ENCODE measurements around the gene AMHR2.

AMHR2 gene

GRCh38 chr12:53472056-53472582 lies 48.5 kb downstream of the AMHR2 start:
- Histone ChIP-seq H3K9me3 (ENCODE audit: control insufficient read depth, insufficient read depth, low read length) (no peaks in the 10 kb centered on the region), H3K36me3 (ENCODE audit: insufficient read depth, low read length) (peaks cover 81% of the 10 kb centered on the region), H3K4me1 (ENCODE audit: insufficient read depth, low read length) (peaks cover 10% of the 10 kb centered on the region; the same call in 1 of the 2 replicates), H3K9ac (ENCODE audit: low read depth, low read length) (no peak overlapping the region)

GRCh38 chr12:53474077-53474476 lies 50.4 kb downstream of the AMHR2 start:
- Histone ChIP-seq H3K36me3 (ENCODE audit: insufficient read depth, low read length) (peaks cover 78% of the 10 kb centered on the region), H3K4me1 (ENCODE audit: insufficient read depth, low read length) (peaks cover 13% of the 10 kb centered on the region; the same call in 1 of the 2 replicates), H3K9me3 (ENCODE audit: control insufficient read depth, insufficient read depth, low read length) (no peaks in the 10 kb centered on the region), H3K9ac (ENCODE audit: low read depth, low read length) (no peak overlapping the region)

GRCh38 chr12:53474819-53475218 lies 51.2 kb downstream of the AMHR2 start:
- Histone ChIP-seq H3K9me3 (ENCODE audit: control insufficient read depth, insufficient read depth, low read length) (no peaks in the 10 kb centered on the region), H3K36me3 (ENCODE audit: insufficient read depth, low read length) (peaks cover 76% of the 10 kb centered on the region), H3K4me1 (ENCODE audit: insufficient read depth, low read length) (peaks cover 13% of the 10 kb centered on the region; the same call in 1 of the 2 replicates), H3K9ac (ENCODE audit: low read depth, low read length) (no peak overlapping the region)

- Histone ChIP-seq H3K4me1 (ENCODE audit: insufficient read depth, low read length) (peaks cover 13% of the 10 kb centered on the region; the same call in 1 of the 2 replicates), H3K9ac (ENCODE audit: low read depth, low read length) (no peak overlapping the region), H3K36me3 (ENCODE audit: insufficient read depth, low read length) (peaks cover 67% of the 10 kb centered on the region), H3K9me3 (ENCODE audit: control insufficient read depth, insufficient read depth, low read length) (no peaks in the 10 kb centered on the region)
These were observed 53.1 kb downstream of the AMHR2 start for GRCh38 chr12:53476769-53477209.

GRCh38 chr12:53478865-53479264 lies 55.2 kb downstream of the AMHR2 start:
- Histone ChIP-seq H3K36me3 (ENCODE audit: insufficient read depth, low read length) (peaks cover 56% of the 10 kb centered on the region), H3K9me3 (ENCODE audit: control insufficient read depth, insufficient read depth, low read length) (no peaks in the 10 kb centered on the region), H3K9ac (ENCODE audit: low read depth, low read length) (no peak overlapping the region), H3K4me1 (ENCODE audit: insufficient read depth, low read length) (peaks cover 9% of the 10 kb centered on the region; the same call in 1 of the 2 replicates)

- H3K9ac ChIP-seq (ENCODE audit: low read depth, low read length), result no peak overlapping the region
- H3K4me1 ChIP-seq (ENCODE audit: insufficient read depth, low read length), result peaks cover 9% of the 10 kb centered on the region; the same call in 1 of the 2 replicates
- peaks cover 54% of the 10 kb centered on the region for H3K36me3 ChIP-seq (ENCODE audit: insufficient read depth, low read length)
- H3K9me3 ChIP-seq (ENCODE audit: control insufficient read depth, insufficient read depth, low read length), result no peaks in the 10 kb centered on the region
These were observed 55.7 kb downstream of the AMHR2 start for GRCh38 chr12:53479331-53479730.

- no peaks in the 10 kb centered on the region for H3K9me3 ChIP-seq (ENCODE audit: control insufficient read depth, insufficient read depth, low read length)
- no peak overlapping the region for H3K9ac ChIP-seq (ENCODE audit: low read depth, low read length)
- peaks cover 50% of the 10 kb centered on the region for H3K36me3 ChIP-seq (ENCODE audit: insufficient read depth, low read length)
- H3K4me1 ChIP-seq (ENCODE audit: insufficient read depth, low read length), result peaks cover 9% of the 10 kb centered on the region; the same call in 1 of the 2 replicates
These were observed 57.1 kb downstream of the AMHR2 start for GRCh38 chr12:53480491-53481442.
